ENCODE results near the gene TMCC3. TPM values are rescaled to one million over a fixed set of nuclear protein-coding genes. Genes with fewer than 3 reads are reported as not detected.

Gene TMCC3
- total RNA-seq, 1 experiment from 2014 or later: 0.92 TPM

GRCh38 chr12:94544355-94544754 is 106.0 kb downstream of the TMCC3 start:
- H3K27me3 ChIP-seq (ENCODE audit: control insufficient read depth, insufficient read depth, low read length): no peaks in the 10 kb centered on the region
- no peak overlapping the region for H3K4me3 ChIP-seq (ENCODE audit: low read depth in 2 of 2, low read length in 2 of 2)
- BruUV-seq (replicated peaks): no TSS peak
- no peaks in the 10 kb centered on the region for H3K4me1 ChIP-seq (ENCODE audit: control insufficient read depth, insufficient read depth, low read length)
- ChIA-PET POLR2A (no interaction called here), CTCF (interaction anchor here (0.7 kb wide), 1 partner anchor 391 kb away, joined by 5 read pairs; no protein-coding TSS in a partner anchor)
- H3K36me3 ChIP-seq (ENCODE audit: control insufficient read depth, insufficient read depth, low read length): no peaks in the 10 kb centered on the region
- in situ Hi-C loops (cut with HindIII; ENCODE audit: low pct_unique_long_range_greater_than_20kb, low sequenced_read_pairs): no loop called here
- no peaks in the 10 kb centered on the region for H3K9me3 ChIP-seq (ENCODE audit: control insufficient read depth, insufficient read depth, low read depth, low read length)
- no peak for ATAC-seq
- TF ChIP-seq REST (IDR thresholded peaks at IDR 0.05; ENCODE audit: insufficient read depth in 1 of 2, low read depth in 2 of 2, low read length in 1 of 2): no peak
- no peak for TF ChIP-seq CTCF (IDR thresholded peaks at IDR 0.05)
- TF ChIP-seq POLR2AphosphoS5 (IDR thresholded peaks at IDR 0.05; ENCODE audit: low read depth, low read length): no peak
- no peak for TF ChIP-seq TCF7L2 (IDR thresholded peaks at IDR 0.05; ENCODE audit: low read depth, low read length)
- TF ChIP-seq SIN3A (IDR thresholded peaks at IDR 0.05; ENCODE audit: borderline replicate concordance, insufficient read depth, low read depth, low read length): no peak
- DNase-seq (ENCODE audit: low read depth, low spot score): no peak
- no peak overlapping the region for H3K27ac ChIP-seq (ENCODE audit: low read length)
- intact Hi-C loops (cut with micrococcal nuclease; ENCODE audit: unreplicated experiment): loop anchor here (10.0 kb wide), 1 partner anchor 220 kb away; no protein-coding TSS in a partner anchor

GRCh38 chr12:94538318-94538717 is 112.0 kb downstream of the TMCC3 start:
- Histone ChIP-seq H3K9me3 (ENCODE audit: control insufficient read depth, insufficient read depth, low read depth, low read length) (no peaks in the 10 kb centered on the region), H3K27ac (ENCODE audit: low read length) (no peak overlapping the region), H3K4me1 (ENCODE audit: control insufficient read depth, insufficient read depth, low read length) (no peaks in the 10 kb centered on the region), H3K27me3 (ENCODE audit: control insufficient read depth, insufficient read depth, low read length) (no peaks in the 10 kb centered on the region), H3K4me3 (ENCODE audit: low read depth in 2 of 2, low read length in 2 of 2) (no peak overlapping the region), H3K36me3 (ENCODE audit: control insufficient read depth, insufficient read depth, low read length) (no peaks in the 10 kb centered on the region)
- TF ChIP-seq CTCF (IDR thresholded peaks at IDR 0.05) (no peak), POLR2AphosphoS5 (IDR thresholded peaks at IDR 0.05; ENCODE audit: low read depth, low read length) (no peak), REST (IDR thresholded peaks at IDR 0.05; ENCODE audit: insufficient read depth in 1 of 2, low read depth in 2 of 2, low read length in 1 of 2) (no peak), TCF7L2 (IDR thresholded peaks at IDR 0.05; ENCODE audit: low read depth, low read length) (no peak), SIN3A (IDR thresholded peaks at IDR 0.05; ENCODE audit: borderline replicate concordance, insufficient read depth, low read depth, low read length) (no peak)
- DNase-seq (ENCODE audit: low read depth, low spot score) (no peak), ATAC-seq (no peak)
- ChIA-PET CTCF (no interaction called here), POLR2A (no interaction called here)
- in situ Hi-C loops (cut with HindIII; ENCODE audit: low pct_unique_long_range_greater_than_20kb, low sequenced_read_pairs): no loop called here
- intact Hi-C loops (cut with micrococcal nuclease; ENCODE audit: unreplicated experiment): no loop called here
- BruUV-seq (replicated peaks): no TSS peak

All from Panc1 (cell line).